Measurements from ENCODE around the gene PLXDC1. TPM values are rescaled to one million over a fixed set of nuclear protein-coding genes. Genes with fewer than 3 reads are reported as not detected.

Gene PLXDC1
- total RNA-seq, 1 donor: 9.6 TPM

DNA sequence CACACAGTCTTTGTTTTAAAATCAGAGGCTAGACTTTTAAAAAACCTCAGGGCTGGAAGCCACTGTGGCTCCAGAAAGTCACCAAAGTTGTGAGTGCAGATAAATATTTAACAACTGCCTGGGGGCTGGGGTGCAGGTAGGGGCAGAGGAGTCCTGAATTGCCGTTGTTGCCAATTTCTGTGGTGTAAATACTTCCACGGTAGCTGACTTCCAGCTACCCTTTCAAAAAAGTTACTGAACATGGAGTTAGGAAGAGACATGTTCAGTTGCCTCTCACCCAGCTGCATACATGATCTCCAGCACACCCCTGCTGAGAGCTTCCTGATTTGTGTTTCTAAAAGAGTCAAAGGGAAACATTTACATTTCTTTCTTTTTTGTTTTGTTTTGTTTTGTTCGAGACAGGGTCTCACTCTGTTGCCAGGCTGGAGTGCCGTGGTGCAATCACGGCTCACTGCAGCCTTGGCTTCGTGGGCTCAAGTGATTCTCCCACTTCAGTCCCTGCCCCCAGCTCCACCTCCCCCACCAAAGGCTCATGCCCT, 58.7 kb downstream of the PLXDC1 start:
- Histone ChIP-seq H3K27me3 (ENCODE audit: insufficient read depth, low read length) (no peaks in the 10 kb centered on the region), H3K4me3 (ENCODE audit: low read length) (no peak overlapping the region), H3K4me1 (ENCODE audit: insufficient read depth, low read length) (peaks cover 75% of the 10 kb centered on the region), H3K9me3 (ENCODE audit: low read depth, low read length) (no peaks in the 10 kb centered on the region)

- Histone ChIP-seq H3K9me3 (ENCODE audit: low read depth, low read length) (no peaks in the 10 kb centered on the region), H3K4me3 (ENCODE audit: low read length) (no peak overlapping the region), H3K27me3 (ENCODE audit: insufficient read depth, low read length) (no peaks in the 10 kb centered on the region), H3K4me1 (ENCODE audit: insufficient read depth, low read length) (peaks cover 59% of the 10 kb centered on the region)
Measured at GRCh38 chr17:39090908-39091665, 60.4 kb downstream of the PLXDC1 start.

DNA sequence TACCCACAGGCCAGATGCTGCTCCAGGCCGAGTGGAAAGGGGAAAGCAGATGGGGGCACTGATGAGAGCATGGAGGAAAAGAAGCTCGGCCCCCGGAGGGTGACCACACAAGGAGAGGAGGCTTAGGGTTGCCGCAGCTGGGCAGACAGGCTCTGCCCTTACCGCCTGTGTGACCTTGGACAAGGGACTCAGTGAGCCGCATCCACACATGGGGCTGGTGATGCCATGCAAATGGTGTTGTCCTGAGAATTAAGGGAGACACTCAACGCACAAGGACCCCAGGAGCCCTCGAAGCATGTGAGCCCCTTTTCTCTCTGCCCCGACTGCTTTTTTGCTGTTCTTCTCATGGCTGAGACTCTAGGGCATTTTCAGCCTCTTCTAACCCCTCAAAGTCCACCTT, 61.0 kb downstream of the PLXDC1 start:
- H3K27me3 ChIP-seq (ENCODE audit: insufficient read depth, low read length): no peaks in the 10 kb centered on the region
- peaks cover 52% of the 10 kb centered on the region for H3K4me1 ChIP-seq (ENCODE audit: insufficient read depth, low read length)
- H3K4me3 ChIP-seq (ENCODE audit: low read length): no peak overlapping the region
- no peaks in the 10 kb centered on the region for H3K9me3 ChIP-seq (ENCODE audit: low read depth, low read length)

DNA sequence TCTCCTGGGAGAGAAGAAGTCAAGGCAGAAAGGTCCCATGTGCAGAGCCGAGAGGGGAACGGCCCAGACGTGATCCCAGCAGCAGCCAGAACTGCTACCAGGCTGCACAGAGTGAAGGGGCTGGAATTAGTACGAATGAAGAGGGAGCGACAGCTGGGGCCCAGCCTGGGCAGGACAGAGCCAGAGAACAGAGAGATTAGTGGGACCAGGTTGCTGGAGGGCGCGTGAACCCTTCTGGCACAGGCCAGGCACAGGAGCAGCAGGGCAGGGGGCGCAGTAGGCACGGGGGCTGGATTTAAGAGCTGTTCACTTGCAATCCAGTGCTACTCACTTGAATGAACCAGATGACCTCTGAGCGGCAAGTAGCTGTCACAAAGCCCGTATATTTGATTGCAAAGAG, 66.9 kb downstream of the PLXDC1 start:
- Histone ChIP-seq H3K4me3 (ENCODE audit: low read length) (no peak overlapping the region), H3K27me3 (ENCODE audit: insufficient read depth, low read length) (no peaks in the 10 kb centered on the region), H3K9me3 (ENCODE audit: low read depth, low read length) (no peaks in the 10 kb centered on the region), H3K4me1 (ENCODE audit: insufficient read depth, low read length) (no peaks in the 10 kb centered on the region)

DNA sequence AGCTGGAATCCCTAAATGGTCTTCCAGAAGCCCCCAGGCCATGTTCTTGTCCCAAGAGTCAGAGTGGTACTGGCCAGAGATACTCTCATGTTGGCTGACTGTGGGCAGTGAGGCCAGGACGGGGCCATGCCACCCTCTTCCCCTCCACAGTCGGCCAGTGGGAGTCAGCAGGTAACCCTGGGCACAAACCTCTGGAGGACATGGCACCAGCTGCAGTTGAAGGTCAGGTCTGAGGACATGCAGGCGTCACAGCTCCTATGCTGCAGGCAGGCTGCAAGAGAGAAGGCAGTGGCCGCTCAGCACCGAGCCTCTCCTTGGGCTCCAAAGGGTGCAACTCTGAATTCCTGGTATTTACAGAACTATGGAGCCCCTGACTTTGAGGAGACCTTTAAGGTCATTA, 68.2 kb downstream of the PLXDC1 start:
- Histone ChIP-seq H3K9me3 (ENCODE audit: low read depth, low read length) (no peaks in the 10 kb centered on the region), H3K4me1 (ENCODE audit: insufficient read depth, low read length) (no peaks in the 10 kb centered on the region), H3K27me3 (ENCODE audit: insufficient read depth, low read length) (no peaks in the 10 kb centered on the region), H3K4me3 (ENCODE audit: low read length) (no peak overlapping the region)

DNA sequence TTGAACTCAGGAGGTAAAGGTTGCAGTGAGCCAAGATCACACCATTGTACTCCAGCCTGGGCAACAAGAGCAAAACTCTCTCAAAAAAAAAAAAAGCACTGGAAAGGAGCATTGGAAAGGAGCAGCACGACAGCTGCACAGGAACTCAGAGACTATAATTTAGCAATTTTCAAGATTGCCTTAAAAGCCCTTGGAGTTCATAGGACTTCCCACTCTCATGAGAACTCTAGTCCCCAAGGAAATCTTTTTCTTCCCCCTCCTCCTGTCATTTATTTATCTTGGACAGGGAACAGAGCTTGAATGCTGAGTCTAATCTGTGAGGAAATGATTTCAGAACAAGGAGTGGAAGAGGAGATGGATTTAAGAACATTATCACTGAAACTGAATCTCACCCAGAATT, 69.0 kb downstream of the PLXDC1 start:
- Histone ChIP-seq H3K4me3 (ENCODE audit: low read length) (no peak overlapping the region), H3K9me3 (ENCODE audit: low read depth, low read length) (no peaks in the 10 kb centered on the region), H3K27me3 (ENCODE audit: insufficient read depth, low read length) (no peaks in the 10 kb centered on the region), H3K4me1 (ENCODE audit: insufficient read depth, low read length) (no peaks in the 10 kb centered on the region)

- no peaks in the 10 kb centered on the region for H3K4me1 ChIP-seq (ENCODE audit: insufficient read depth, low read length)
Measured at GRCh38 chr17:39081851-39082250, 69.6 kb downstream of the PLXDC1 start.

DNA sequence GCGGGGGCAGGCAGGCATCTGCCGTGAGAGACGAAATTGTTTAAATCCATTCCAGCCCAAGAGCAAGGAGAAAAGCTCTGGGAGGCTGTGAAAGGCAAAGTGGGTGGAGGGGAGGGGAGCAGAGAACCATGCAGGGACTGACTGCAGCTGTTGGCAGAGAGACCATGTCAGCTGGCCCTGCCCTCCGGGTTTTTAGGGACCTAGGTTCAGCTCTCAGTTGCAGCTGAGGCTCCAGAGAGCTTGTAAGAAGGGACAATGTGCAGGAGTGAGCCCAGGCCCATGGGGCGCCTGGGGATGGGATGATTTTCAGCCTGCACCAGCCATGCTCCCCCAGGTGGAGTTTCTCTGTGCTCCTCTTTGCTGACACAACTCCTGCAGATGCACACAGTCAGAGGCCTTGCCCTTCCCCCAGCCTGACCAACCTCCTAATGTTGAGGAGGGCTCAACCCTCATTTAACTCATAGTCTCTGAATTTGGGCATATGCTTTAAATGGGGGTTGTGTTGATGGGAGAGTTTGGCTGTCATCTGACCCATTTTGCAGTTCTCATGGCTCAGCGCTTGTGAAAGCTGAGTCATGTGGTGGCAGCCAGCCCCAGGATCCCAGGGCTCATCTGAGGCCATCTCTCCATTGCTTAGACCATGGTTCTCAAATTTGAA, 70.9 kb downstream of the PLXDC1 start:
- H3K4me1 ChIP-seq (ENCODE audit: insufficient read depth, low read length): no peaks in the 10 kb centered on the region
- no peak overlapping the region for H3K4me3 ChIP-seq (ENCODE audit: low read length)
- H3K27me3 ChIP-seq (ENCODE audit: insufficient read depth, low read length): no peaks in the 10 kb centered on the region
- no peaks in the 10 kb centered on the region for H3K9me3 ChIP-seq (ENCODE audit: low read depth, low read length)

More at GRCh38 chr17:39081851-39082250, 69.6 kb downstream of the PLXDC1 start:
- Histone ChIP-seq H3K9me3 (ENCODE audit: low read depth, low read length) (no peaks in the 10 kb centered on the region), H3K27me3 (ENCODE audit: insufficient read depth, low read length) (no peaks in the 10 kb centered on the region), H3K4me3 (ENCODE audit: low read length) (no peak overlapping the region)

- Histone ChIP-seq H3K4me3 (ENCODE audit: low read length) (no peak overlapping the region), H3K4me1 (ENCODE audit: insufficient read depth, low read length) (no peaks in the 10 kb centered on the region), H3K27me3 (ENCODE audit: insufficient read depth, low read length) (no peaks in the 10 kb centered on the region), H3K9me3 (ENCODE audit: low read depth, low read length) (no peaks in the 10 kb centered on the region)
Measured at GRCh38 chr17:39079836-39080235, 71.6 kb downstream of the PLXDC1 start.

GRCh38 chr17:39077866-39078265, 73.6 kb downstream of the PLXDC1 start:
- Histone ChIP-seq H3K9me3 (ENCODE audit: low read depth, low read length) (no peaks in the 10 kb centered on the region), H3K4me1 (ENCODE audit: insufficient read depth, low read length) (no peaks in the 10 kb centered on the region), H3K27me3 (ENCODE audit: insufficient read depth, low read length) (no peaks in the 10 kb centered on the region), H3K4me3 (ENCODE audit: low read length) (no peak overlapping the region)

DNA sequence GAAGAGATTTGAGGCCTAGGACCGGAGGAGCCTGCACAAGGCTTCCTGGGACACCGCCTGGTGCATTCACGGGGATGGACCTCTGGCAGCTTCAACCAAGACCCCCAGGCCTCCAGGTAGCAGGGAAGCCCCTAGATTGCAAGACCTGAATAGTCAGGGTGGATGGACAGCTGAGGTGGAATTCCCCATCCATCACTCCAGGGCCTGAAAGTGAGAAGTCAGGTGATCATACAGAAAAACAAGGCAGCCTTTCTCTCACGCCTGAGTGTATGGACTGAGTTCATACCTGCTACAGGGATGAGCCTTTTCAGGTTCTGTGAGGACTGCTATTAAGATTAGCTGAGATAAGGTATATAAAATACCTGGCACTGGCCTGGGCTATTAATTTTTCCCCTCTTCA, 74.2 kb downstream of the PLXDC1 start:
- Histone ChIP-seq H3K4me3 (ENCODE audit: low read length) (no peak overlapping the region), H3K27me3 (ENCODE audit: insufficient read depth, low read length) (no peaks in the 10 kb centered on the region), H3K4me1 (ENCODE audit: insufficient read depth, low read length) (no peaks in the 10 kb centered on the region)

GRCh38 chr17:39074676-39075075, 76.8 kb downstream of the PLXDC1 start:
- Histone ChIP-seq H3K9me3 (ENCODE audit: low read depth, low read length) (no peaks in the 10 kb centered on the region), H3K27me3 (ENCODE audit: insufficient read depth, low read length) (no peaks in the 10 kb centered on the region), H3K4me3 (ENCODE audit: low read length) (no peak overlapping the region), H3K4me1 (ENCODE audit: insufficient read depth, low read length) (no peaks in the 10 kb centered on the region)

More for the DNA sequence above, 74.2 kb downstream of the PLXDC1 start:
- H3K9me3 ChIP-seq (ENCODE audit: low read depth, low read length): no peaks in the 10 kb centered on the region

DNA sequence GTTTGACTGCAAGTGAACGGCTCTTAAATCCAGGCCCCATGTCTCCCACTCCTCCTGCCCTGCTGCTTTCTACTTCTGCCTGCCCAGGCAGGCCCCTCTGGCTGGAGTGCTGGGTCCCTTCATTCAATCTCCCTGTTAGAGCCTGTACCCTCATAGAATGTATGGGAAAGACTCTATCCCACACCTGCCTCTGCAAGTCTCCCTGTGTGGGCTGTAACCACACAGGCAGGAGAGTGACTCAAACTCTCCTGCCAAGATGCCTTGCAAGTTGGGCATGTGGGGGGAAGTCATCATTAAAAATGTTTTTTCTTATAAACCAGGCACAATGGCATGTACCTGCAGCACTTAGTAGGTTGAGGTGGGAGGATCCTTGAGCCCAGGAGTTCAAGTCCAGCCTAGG, 77.5 kb downstream of the PLXDC1 start:
- H3K9me3 ChIP-seq (ENCODE audit: low read depth, low read length): no peaks in the 10 kb centered on the region
- H3K4me1 ChIP-seq (ENCODE audit: insufficient read depth, low read length): no peaks in the 10 kb centered on the region
- H3K27me3 ChIP-seq (ENCODE audit: insufficient read depth, low read length): no peaks in the 10 kb centered on the region
- no peak overlapping the region for H3K4me3 ChIP-seq (ENCODE audit: low read length)

GRCh38 chr17:39073353-39073752, 78.1 kb downstream of the PLXDC1 start:
- H3K9me3 ChIP-seq (ENCODE audit: low read depth, low read length): no peaks in the 10 kb centered on the region
- H3K27me3 ChIP-seq (ENCODE audit: insufficient read depth, low read length): no peaks in the 10 kb centered on the region
- H3K4me3 ChIP-seq (ENCODE audit: low read length): no peak overlapping the region
- no peaks in the 10 kb centered on the region for H3K4me1 ChIP-seq (ENCODE audit: insufficient read depth, low read length)

DNA sequence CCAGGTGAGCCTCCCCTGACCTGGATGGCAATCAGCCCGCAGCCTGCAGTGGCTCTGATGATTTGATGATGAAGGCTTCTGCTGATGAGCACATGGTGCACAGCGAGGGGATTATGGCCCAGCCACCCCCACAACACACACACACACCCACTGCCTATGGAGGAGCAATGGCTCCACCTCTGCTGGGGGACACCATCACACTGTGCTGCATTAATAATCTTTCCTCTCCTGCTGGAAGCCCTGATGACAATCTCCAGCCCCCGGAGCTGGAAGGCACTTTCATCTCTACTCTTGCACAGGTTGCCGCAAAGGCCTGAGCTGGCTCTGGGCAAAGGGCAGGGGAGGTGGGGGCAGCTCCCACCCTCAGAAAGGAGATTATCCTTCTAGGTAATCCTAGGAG, 79.9 kb downstream of the PLXDC1 start:
- Histone ChIP-seq H3K4me3 (ENCODE audit: low read length) (no peak overlapping the region), H3K4me1 (ENCODE audit: insufficient read depth, low read length) (no peaks in the 10 kb centered on the region), H3K9me3 (ENCODE audit: low read depth, low read length) (no peaks in the 10 kb centered on the region), H3K27me3 (ENCODE audit: insufficient read depth, low read length) (no peaks in the 10 kb centered on the region)
